Endothelial cell of umbilical vein (primary cell): ENCODE data around the gene CCDC150. TPM values are rescaled to one million over a fixed set of nuclear protein-coding genes. Genes with fewer than 3 reads are reported as not detected.

Experiments
- BruUV-seq: library from RNA; stranded (reverse); fragments of 400-500 nt; replicated peaks from 2 replicates; lab custom pipeline; 2021; lab: Mats Ljungman, UMichigan
- CTCF ChIA-PET: fragments of 300-600, 350-600 bp; sonication (Branson Sonifier 250); formaldehyde crosslinking; loops from one replicate; lab custom pipeline; 2021; ENCODE audit warnings: antibody characterized with exemption, inconsistent platforms; lab: Charles Lee
- POLR2A ChIA-PET: fragments of 300-600, 350-600 bp; sonication (Branson Sonifier 250); formaldehyde crosslinking; loops from one replicate; lab custom pipeline; 2021; ENCODE audit warnings: antibody characterized with exemption, inconsistent platforms; lab: Charles Lee
- DNase-seq: peaks from one replicate; pipeline ENCODE4 v3.0.0-alpha.2; 2011; ENCODE audit warnings: low read depth, low spot score
- FAIRE-seq: peaks from 2 replicates; lab custom pipeline; 2011; peaks lifted over from hg19 to GRCh38; lab: Jason Lieb, UNC
- H2AFZ ChIP-seq: 2 replicates; pipeline ENCODE4 v1.6.0; 2012; ENCODE audit warnings: low read depth, low read length, control low read depth, inconsistent platforms
- H3K27ac ChIP-seq: 2 replicates; pipeline ENCODE4 v1.5.1; 2011; ENCODE audit warnings: low read depth, mild to moderate bottlenecking, control low read depth, low read length, moderate library complexity; ENCODE audit not compliant: insufficient read depth
- H3K27me3 ChIP-seq, 2 experiments: 2 replicates each; pipeline versions ENCODE4 v1.6.0 to v1.6.1; 2011; ENCODE audit warnings: low read length in 2 of 2, mixed read lengths in 1 of 2; ENCODE audit not compliant: control insufficient read depth in 2 of 2, insufficient read depth in 2 of 2
- H3K36me3 ChIP-seq, 2 experiments: 2 replicates in 1 of 2; 3 replicates in 1 of 2; pipeline ENCODE4 v1.5.1; 2011; ENCODE audit warnings: low read length in 2 of 2, mild to moderate bottlenecking in 1 of 2, moderate library complexity in 1 of 2; ENCODE audit not compliant: control insufficient read depth in 2 of 2, insufficient read depth in 2 of 2; ENCODE audit errors: extremely low read depth in 1 of 2
- H3K4me1 ChIP-seq: 3 replicates; pipeline ENCODE4 v1.5.1; 2011; ENCODE audit warnings: mild to moderate bottlenecking, low read length; ENCODE audit not compliant: control insufficient read depth, insufficient read depth; ENCODE audit errors: extremely low read depth
- H3K4me2 ChIP-seq: 2 replicates; pipeline ENCODE4 v1.6.1; 2011; ENCODE audit warnings: low read length, control low read depth, mixed read lengths; ENCODE audit not compliant: insufficient read depth
- H3K4me3 ChIP-seq, 3 experiments: fragments of 200-600 bp in 1 of 3; sonication (generic), shearing (Covaris generic) in 1 of 3; replicated peaks in 1 of 3; 2 replicates each; pipeline ENCODE4 v1.5.1; 2011 to 2016; ENCODE audit warnings: control low read depth in 3 of 3, low read length in 3 of 3, mild to moderate bottlenecking in 2 of 3, inconsistent platforms in 1 of 3, low read depth in 1 of 3, moderate library complexity in 1 of 3; ENCODE audit not compliant: insufficient read depth in 1 of 3
- H3K79me2 ChIP-seq: 2 replicates; pipeline ENCODE4 v1.6.0; 2012; ENCODE audit warnings: low read length, inconsistent platforms; ENCODE audit not compliant: control insufficient read depth, insufficient read depth
- H3K9ac ChIP-seq: replicated peaks from 2 replicates; pipeline ENCODE3; 2011; ENCODE audit warnings: low read length, control low read depth; ENCODE audit not compliant: insufficient read depth; ENCODE audit errors: extremely low read depth
- H3K9me1 ChIP-seq: replicated peaks from 3 replicates; pipeline ENCODE4 v1.6.0; 2011; ENCODE audit warnings: mild to moderate bottlenecking, low read length; ENCODE audit not compliant: control insufficient read depth, insufficient read depth; ENCODE audit errors: extremely low read depth
- H3K9me3 ChIP-seq: replicated peaks from 2 replicates; pipeline ENCODE4 v1.5.1; 2012; ENCODE audit warnings: low read length, inconsistent platforms; ENCODE audit not compliant: control insufficient read depth, insufficient read depth
- H4K20me1 ChIP-seq: replicated peaks from 2 replicates; pipeline ENCODE3; 2011; ENCODE audit warnings: mild to moderate bottlenecking, low read length; ENCODE audit not compliant: control insufficient read depth, insufficient read depth; ENCODE audit errors: extremely low read depth
- FOS ChIP-seq: IDR thresholded peaks from 2 replicates; pipeline ENCODE4 v1.6.1; 2011; ENCODE audit warnings: mild to moderate bottlenecking, low read length, moderate library complexity, borderline replicate concordance; ENCODE audit not compliant: insufficient read depth
- GATA2 ChIP-seq: IDR thresholded peaks from 2 replicates; pipeline ENCODE4 v1.7.0; 2011; ENCODE audit warnings: low read depth, mild to moderate bottlenecking, moderate library complexity, mixed read lengths, low read length; ENCODE audit not compliant: insufficient read length, insufficient read depth
- MAX ChIP-seq: IDR thresholded peaks from 2 replicates; pipeline ENCODE4 v1.6.1; 2011; ENCODE audit not compliant: insufficient read depth, insufficient read length
- MYC ChIP-seq: IDR thresholded peaks from one replicate; pipeline ENCODE4 v1.6.1; 2011; ENCODE audit warnings: mild to moderate bottlenecking, low read depth, low read length
- POLR2A ChIP-seq: IDR thresholded peaks from 2 replicates; pipeline ENCODE4 v1.6.1; 2012; ENCODE audit warnings: low read depth, mild to moderate bottlenecking, control low read depth, low read length
- POLR2AphosphoS5 ChIP-seq: IDR thresholded peaks from 2 replicates; pipeline ENCODE4 v1.6.1; 2012; ENCODE audit warnings: low read depth, mild to moderate bottlenecking, control low read depth, low read length, moderate library complexity; ENCODE audit not compliant: insufficient read depth
- dilution Hi-C: fragments of 300-500 bp; cut with MboI; formaldehyde crosslinking; loops from one replicate; pipeline ENCODE4 v1.15.0; 2019; ENCODE audit warnings: low sequenced_read_pairs; ENCODE audit not compliant: extremely low pct_ligation_motif_present
- intact Hi-C: fragments of 100-400 bp; cut with micrococcal nuclease; formaldehyde crosslinking; loops from one replicate; pipeline ENCODE4 v1.10.0; 2022
- polyA plus RNA-seq, 4 experiments: library from polyadenylated mRNA; depleted of rRNA in 3 of 4; stranded (reverse) in 3 of 4; unstranded in 1 of 4; fragments of >200 nt; gene quantifications; 2 replicates each; pipeline versions ENCODE4 v1.2.1 to v1.2.3, GENCODE V29; 2011 to 2012; ENCODE audit warnings: missing spikeins in 1 of 4
- total RNA-seq: library from RNA; stranded (reverse); gene quantifications from 2 replicates; pipeline ENCODE4 v1.2.3, GENCODE V29; 2021
- TF ChIP-seq, protein P1 (sequence below), 2 donors: IDR thresholded peaks; 1 replicate in 1 of 2; 2 replicates in 1 of 2; pipeline ENCODE4 v1.5.1; 2011; ENCODE audit warnings: low read length in 2 of 2, mild to moderate bottlenecking in 2 of 2, moderate library complexity in 2 of 2, control low read depth in 1 of 2, inconsistent platforms in 1 of 2, low read depth in 1 of 2; ENCODE audit not compliant: insufficient read depth in 1 of 2; ENCODE audit errors: extremely low read depth in 1 of 2

The CCDC150 gene
- total and polyA plus RNA-seq, 2 donors (not counting 3 experiments of a cell fraction or from before 2014, with no cell fraction given) = 1.7 to 19.9 TPM

GRCh38 chr2:196739031-196739430 is 99.5 kb downstream of the CCDC150 start:
- TF ChIP-seq GATA2 = no peak
- TF ChIP-seq, protein P1, sequence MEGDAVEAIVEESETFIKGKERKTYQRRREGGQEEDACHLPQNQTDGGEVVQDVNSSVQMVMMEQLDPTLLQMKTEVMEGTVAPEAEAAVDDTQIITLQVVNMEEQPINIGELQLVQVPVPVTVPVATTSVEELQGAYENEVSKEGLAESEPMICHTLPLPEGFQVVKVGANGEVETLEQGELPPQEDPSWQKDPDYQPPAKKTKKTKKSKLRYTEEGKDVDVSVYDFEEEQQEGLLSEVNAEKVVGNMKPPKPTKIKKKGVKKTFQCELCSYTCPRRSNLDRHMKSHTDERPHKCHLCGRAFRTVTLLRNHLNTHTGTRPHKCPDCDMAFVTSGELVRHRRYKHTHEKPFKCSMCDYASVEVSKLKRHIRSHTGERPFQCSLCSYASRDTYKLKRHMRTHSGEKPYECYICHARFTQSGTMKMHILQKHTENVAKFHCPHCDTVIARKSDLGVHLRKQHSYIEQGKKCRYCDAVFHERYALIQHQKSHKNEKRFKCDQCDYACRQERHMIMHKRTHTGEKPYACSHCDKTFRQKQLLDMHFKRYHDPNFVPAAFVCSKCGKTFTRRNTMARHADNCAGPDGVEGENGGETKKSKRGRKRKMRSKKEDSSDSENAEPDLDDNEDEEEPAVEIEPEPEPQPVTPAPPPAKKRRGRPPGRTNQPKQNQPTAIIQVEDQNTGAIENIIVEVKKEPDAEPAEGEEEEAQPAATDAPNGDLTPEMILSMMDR (IDR thresholded peaks at IDR 0.05; ENCODE audit: extremely low read depth in 1 of 2, insufficient read depth in 1 of 2, low read depth in 1 of 2, low read length in 2 of 2) = no peak
- no peak for TF ChIP-seq FOS
- TF ChIP-seq MYC = no peak
- no peak for TF ChIP-seq POLR2AphosphoS5

DNA sequence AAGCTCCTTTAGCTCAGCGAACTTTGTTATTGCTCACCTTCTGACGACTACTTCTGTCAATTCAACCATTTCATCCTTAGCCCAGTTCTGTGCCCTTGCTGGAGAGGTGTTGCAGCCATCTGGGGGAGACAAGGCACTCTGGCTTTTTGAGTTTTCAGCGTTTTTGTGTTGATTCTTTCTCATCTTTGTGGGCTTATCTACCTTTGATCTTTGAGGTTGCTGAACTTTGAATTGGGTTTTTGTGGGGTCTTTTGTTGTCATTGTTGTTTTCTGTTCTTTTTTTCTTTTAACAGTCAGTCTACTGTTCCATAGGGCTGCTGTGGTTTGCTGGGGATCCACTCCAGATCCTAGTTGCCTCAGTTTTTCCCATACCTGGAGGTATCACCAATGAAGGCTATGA is 102.7 kb downstream of the CCDC150 start:
- H3K4me3 ChIP-seq = no peak overlapping the region
- no peak overlapping the region for H3K9ac ChIP-seq
- no peak overlapping the region for H3K27ac ChIP-seq
- no peaks in the 10 kb centered on the region for H3K27me3 ChIP-seq
- BruUV-seq = no TSS peak
- no peak overlapping the region for H3K4me2 ChIP-seq
- FAIRE-seq = no peak
- H2AFZ ChIP-seq = no peak overlapping the region
- no peaks in the 10 kb centered on the region for H3K9me1 ChIP-seq
- ChIA-PET CTCF (interaction anchor here (1.7 to 3.8 kb wide), 2 partner anchors 9 to 13 kb away, joined by 5 to 27 read pairs; no protein-coding TSS in a partner anchor), POLR2A (no interaction called here)
- dilution Hi-C loops = no loop called here
- H3K9me3 ChIP-seq = no peaks in the 10 kb centered on the region
- TF ChIP-seq MAX (no peak), POLR2AphosphoS5 (no peak), POLR2A (no peak)
- H4K20me1 ChIP-seq = no peaks in the 10 kb centered on the region
- no peaks in the 10 kb centered on the region for H3K36me3 ChIP-seq
- intact Hi-C loops = no loop called here
- no peak for DNase-seq
- no peaks in the 10 kb centered on the region for H3K4me1 ChIP-seq
- H3K79me2 ChIP-seq = no peaks in the 10 kb centered on the region

More at GRCh38 chr2:196739031-196739430, 99.5 kb downstream of the CCDC150 start:
- Histone ChIP-seq H3K36me3 (no peaks in the 10 kb centered on the region), H2AFZ (no peak overlapping the region), H3K4me1 (no peaks in the 10 kb centered on the region), H3K9me3 (no peaks in the 10 kb centered on the region), H3K4me3 (no peak overlapping the region), H3K79me2 (no peaks in the 10 kb centered on the region), H3K27me3 (no peaks in the 10 kb centered on the region), H3K9ac (no peak overlapping the region), H3K9me1 (no peaks in the 10 kb centered on the region), H4K20me1 (no peaks in the 10 kb centered on the region), H3K4me2 (no peak overlapping the region), H3K27ac (no peak overlapping the region)
- intact Hi-C loops = no loop called here
- no peak for FAIRE-seq
- ChIA-PET POLR2A (no interaction called here), CTCF (interaction anchor here (0.7 to 1.3 kb wide), 3 partner anchors 10 to 16 kb away, joined by 3 read pairs; no protein-coding TSS in a partner anchor)
- DNase-seq = no peak
- dilution Hi-C loops = no loop called here
- no TSS peak for BruUV-seq
